Fibroblast of skin of abdomen (primary cell): ENCODE measurements around the gene SEC11C.
A peak's percentile ranks its signal among the peaks of the same experiment; 100 is the strongest.

ENCODE experiments used
- DNase-seq: peaks from one replicate; pipeline ENCODE4 v3.0.0-alpha.2; 2013

The SEC11C gene

GRCh38 chr18:59145055-59145454, 5.4 kb downstream of the SEC11C start:
- no peak for DNase-seq

- DNase-seq: no peak
Measured at GRCh38 chr18:59148192-59148591, 8.5 kb downstream of the SEC11C start.

GRCh38 chr18:59149007-59149406, 9.3 kb downstream of the SEC11C start:
- no peak for DNase-seq

DNA sequence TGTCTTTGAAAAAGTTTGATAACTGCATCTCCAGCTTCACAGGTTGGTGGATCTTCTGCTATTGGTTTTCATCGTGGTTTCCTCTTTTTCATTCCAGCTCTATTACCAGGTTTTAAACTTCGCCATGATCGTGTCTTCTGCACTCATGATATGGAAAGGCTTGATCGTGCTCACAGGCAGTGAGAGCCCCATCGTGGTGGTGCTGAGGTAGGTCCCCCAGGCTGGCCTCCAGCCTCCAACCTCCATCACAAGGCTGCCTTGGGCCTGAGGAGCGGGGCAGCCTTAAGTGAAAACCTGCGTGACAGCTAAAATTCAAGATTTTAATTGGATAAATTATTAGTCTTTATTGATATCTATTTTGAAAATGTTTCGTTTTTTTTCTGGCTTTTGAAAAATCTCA, 9.7 kb downstream of the SEC11C start:
- no peak for DNase-seq

- no peak for DNase-seq
Measured at GRCh38 chr18:59150236-59150635, 10.6 kb downstream of the SEC11C start.

GRCh38 chr18:59155153-59155552, 15.5 kb downstream of the SEC11C start:
- peak; percentile 78 for DNase-seq

DNA sequence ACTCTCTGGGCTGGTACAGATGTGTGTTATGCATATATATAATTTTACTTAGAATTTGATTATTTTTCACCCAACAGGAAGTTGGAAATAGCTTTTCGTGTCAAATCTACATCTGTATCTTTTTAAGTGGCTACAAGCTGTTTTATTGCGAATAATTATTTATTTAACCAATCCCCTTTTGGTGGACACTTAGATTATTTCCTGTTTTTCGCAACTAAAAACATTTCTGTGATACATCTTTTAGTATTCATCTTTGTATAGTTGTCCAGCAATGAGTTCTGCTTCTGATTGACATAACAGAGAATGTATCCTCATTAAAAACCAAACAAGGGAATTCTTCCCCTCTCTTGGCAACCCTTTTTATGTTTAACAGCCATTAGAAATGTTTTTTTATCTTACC, 16.6 kb downstream of the SEC11C start:
- DNase-seq: no peak

- no peak for DNase-seq
Measured at GRCh38 chr18:59159265-59159664, 19.6 kb downstream of the SEC11C start.

DNA sequence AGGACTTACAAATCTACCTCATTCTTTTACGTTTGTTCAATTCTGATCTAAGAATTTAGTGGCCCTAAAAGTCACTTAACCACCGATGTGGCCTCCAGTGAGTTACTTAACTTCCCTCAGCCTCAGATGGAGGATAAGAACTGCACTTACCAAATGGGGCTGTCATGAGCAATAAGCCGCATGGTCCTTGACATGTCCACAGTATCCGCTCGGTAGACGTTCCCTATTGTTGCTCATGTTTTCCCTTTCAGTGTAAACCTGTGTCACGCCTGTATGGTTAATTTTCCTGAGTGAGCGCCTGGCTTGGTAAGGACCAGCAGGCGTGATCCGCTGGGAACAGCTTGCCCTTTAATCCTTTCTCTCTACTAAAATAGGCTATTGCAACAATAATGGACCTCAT, 20.3 kb downstream of the SEC11C start:
- DNase-seq: no peak

DNA sequence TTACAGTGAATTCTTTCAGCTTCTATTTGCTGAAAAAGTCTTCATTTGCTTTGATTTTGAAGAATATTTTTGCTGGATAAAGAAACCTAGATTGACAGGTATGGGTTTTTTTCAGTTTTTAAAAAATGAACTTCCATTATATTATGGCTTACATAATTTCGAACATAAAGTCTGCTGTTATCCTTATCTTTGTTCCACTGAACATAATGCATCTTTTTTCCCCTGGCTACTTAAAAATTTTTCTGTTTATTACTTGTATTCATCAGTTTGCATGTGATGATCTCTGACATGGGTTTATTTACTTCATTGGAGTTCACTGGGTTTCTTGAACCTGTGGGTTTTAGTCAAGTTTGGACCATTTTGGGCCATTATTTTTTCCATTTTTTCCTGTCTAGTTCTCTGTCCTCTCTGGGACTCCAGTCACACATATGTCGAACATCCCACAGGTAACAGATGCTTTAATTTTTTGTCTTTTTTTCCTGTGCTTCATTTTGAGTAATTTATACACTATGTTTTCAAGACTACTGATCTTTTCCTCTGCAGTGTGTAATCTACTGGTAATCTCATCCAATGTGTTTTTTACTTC, 33.1 kb downstream of the SEC11C start:
- DNase-seq: no peak

DNA sequence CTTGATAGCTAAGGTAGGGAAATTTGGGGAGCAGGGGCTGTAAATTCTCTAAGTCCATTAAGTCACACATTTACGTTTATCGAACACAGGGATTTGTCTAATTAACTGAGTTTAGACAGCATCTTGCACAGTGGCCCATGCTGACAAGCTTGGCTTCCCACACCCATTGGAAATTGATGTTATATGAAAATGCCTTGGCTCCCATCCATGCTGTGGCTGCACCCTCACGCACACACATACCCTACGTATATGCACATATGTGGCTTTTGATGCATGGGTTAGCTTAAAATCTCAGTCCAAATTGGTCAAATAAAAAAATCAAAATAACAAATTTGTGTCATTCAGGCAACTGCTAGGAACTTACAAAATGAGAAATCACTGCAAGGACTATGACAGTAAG, 37.8 kb downstream of the SEC11C start:
- no peak for DNase-seq

DNA sequence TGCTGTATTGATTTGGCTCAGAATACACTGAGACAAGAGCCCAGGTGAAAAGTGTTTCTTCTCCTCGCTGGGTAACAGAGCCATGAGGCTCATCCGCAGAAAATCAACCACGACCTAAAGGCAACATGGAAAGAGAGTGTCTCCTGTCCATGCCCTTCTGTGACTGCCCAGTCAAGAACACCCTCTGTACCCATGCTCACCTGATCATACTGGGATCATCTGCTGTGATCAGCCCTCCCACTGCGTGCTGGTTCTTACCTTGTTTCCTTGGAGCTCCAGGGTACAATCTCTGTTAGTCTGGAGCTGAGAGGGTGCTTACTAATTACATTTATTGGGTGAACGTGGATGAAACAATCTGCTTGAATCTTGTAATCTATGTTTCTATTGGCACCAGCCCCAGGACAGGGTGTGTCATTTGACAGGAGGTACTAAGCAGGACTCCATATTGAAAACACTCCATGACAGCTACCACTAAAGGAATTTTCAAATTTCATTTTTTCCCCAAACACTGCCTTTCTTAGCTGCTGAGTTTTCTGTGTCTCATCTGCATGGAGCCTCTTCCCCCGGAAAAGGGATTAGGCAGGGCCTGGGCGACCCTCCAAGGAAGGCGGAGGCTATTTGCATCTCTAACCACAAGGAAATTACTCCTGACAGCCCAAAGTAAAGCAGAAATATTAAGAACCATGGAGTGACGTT, 40.6 kb downstream of the SEC11C start:
- peak; percentile 93 for DNase-seq

DNA sequence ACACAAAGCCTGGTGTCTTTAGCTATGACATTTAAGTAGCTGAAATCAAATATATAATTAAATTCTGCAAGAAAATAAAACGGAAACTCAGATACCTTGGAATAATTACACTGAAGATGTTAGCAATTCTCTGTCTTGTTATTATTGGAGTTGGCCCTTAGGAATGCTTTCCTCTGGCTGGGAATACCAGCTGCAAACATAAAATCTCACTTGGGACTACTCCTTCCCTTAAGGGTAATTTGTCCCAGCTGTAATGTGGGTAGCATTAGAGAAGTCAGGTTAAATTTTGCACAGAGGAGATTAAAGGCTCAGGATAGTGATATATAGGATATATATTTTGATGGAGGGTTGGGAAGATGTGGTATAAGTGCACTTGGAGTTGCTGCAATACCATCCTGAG, 43.0 kb downstream of the SEC11C start:
- DNase-seq: peak; percentile 33

- no peak for DNase-seq
Measured at GRCh38 chr18:59189008-59189407, 49.3 kb downstream of the SEC11C start.

DNA sequence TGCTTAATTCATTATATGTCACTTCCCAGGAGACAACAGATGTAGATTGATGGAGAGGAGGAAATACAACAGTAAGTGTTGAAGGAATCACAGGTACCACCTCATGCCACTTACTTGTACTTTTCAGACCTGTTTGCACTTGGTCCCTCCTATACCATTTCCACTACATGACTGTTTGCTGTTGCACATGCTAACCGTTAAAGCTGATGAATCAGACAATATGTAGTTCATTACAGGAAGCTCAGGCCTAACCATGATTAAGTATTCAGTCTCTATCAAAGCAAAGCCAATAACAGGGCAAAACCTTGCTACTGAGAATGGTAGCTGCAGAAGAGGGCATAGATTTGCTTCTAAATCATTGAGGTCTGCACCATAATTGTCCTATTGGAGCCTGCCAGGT, 50.1 kb downstream of the SEC11C start:
- peak; percentile 49 for DNase-seq

DNA sequence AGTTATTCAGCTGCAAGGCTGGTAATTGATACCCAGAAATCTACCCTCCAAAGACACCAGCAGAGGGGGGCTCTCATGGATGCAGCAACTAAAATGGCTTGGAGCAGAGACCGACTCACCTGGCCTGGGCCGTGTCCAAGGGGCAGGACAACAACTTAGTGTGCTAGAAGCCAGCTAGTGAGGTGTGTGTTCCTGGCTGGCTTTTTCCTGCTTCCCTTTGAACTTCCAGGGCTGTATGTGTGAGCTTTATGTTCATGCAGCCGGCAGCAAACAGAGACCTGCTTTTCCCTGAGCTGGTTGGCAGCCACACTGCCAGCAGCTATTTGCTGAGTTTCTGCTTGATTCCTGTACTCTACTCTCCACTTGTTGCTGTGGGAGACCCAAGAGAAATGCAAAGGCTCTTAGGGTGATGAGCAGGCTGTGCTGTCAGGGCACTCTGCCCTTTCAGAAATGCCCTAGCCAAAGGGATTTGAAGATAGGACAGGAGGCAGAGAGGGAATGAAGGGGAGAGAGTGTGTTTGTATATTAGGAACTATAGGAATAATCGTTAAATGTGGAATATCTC, 56.6 kb downstream of the SEC11C start:
- no peak for DNase-seq

DNA sequence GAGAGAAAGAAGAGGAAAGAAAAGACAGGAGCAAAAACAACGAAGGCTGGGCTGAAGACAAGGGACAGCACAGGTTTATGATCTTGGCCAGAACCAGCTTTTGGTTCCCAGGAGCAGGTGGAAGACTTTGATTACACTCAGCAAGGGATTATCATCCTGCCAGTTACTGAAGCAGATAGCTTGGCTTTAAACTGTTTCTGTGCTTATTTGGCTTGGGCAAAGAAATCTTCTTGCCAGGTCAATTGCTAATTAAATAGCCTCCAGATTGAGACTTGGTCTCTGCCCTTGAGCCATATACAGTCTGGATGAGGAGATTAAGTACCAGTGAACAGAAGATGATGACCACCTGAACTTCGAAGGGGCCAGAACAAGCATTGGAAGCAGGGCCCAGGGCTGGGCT, 58.0 kb downstream of the SEC11C start:
- DNase-seq: no peak

DNA sequence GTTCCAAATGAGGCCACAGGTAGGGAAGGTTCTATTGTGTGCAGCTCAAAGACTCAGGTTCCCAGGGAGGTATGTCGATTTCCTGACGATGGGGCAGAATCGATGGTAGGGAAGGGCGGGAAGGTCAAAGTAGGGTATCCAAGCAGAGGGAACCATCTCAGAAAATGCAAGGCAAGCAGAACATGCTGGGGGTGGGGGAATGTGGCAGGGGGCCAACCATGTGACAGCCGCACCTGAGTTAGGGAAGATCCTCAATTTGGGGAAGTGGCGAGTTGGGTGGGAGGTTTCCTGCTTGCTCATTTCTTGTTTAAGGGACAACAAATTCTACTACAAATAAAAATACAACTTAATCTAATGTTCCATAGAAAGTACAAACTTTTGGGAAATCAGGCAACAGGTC, 58.5 kb downstream of the SEC11C start:
- no peak for DNase-seq

- DNase-seq: no peak
Measured at GRCh38 chr18:59200787-59201186, 61.1 kb downstream of the SEC11C start.

- no peak for DNase-seq
Measured at GRCh38 chr18:59202258-59202820, 62.7 kb downstream of the SEC11C start.

- no peak for DNase-seq
Measured at GRCh38 chr18:59207506-59207905, 67.8 kb downstream of the SEC11C start.
